Left ventricle myocardium inferior (tissue), 1 donor: Measurements from ENCODE around the gene TRPV6. TPM values are rescaled to one million over a fixed set of nuclear protein-coding genes. Genes with fewer than 3 reads are reported as not detected.

ENCODE experiments used
- DNase-seq: peaks from one replicate; pipeline ENCODE4 v3.0.0-alpha.2; 2020
- H3K27ac ChIP-seq: fragments of 200-600 bp; replicated peaks from 2 replicates; pipeline ENCODE4 v1.8.0; 2021
- H3K27me3 ChIP-seq: fragments of 200-600 bp; 2 replicates; pipeline ENCODE4 v1.8.0; 2021; ENCODE audit warnings: low read depth
- H3K36me3 ChIP-seq: fragments of 200-600 bp; 2 replicates; pipeline ENCODE4 v1.8.0; 2021
- H3K4me1 ChIP-seq: fragments of 200-600 bp; 2 replicates; pipeline ENCODE4 v1.8.0; 2021
- H3K4me3 ChIP-seq: fragments of 200-600 bp; 2 replicates; pipeline ENCODE4 v1.8.0; 2021; ENCODE audit warnings: mild to moderate bottlenecking, moderate library complexity
- H3K9me3 ChIP-seq: fragments of 200-600 bp; replicated peaks from 2 replicates; pipeline ENCODE4 v1.8.0; 2021
- CTCF ChIP-seq: fragments of 200-600 bp; IDR thresholded peaks from 2 replicates; pipeline ENCODE4 v1.8.0; 2021; ENCODE audit warnings: antibody characterized with exemption, mild to moderate bottlenecking, borderline replicate concordance
- intact Hi-C: fragments of 100-400 bp; cut with micrococcal nuclease; formaldehyde crosslinking; loops from one replicate; pipeline ENCODE4 v1.11.0; 2022
- total RNA-seq: library from RNA; stranded (reverse); fragmentation: NEBNext Ultra II Directional; extraction: Animal tissue kit (Norgen Biotek cat#: 25700); gene quantifications from one replicate; pipeline ENCODE4 v1.2.1, GENCODE V29; 2021
- donor health status: DM: no; HTN: yes; CAD: no; lungs with severe emphysema.

Gene TRPV6
- total RNA-seq, 1 donor from 2014 or later, result not detected

- Histone ChIP-seq H3K4me3 (no peak overlapping the region), H3K36me3 (no peaks in the 10 kb centered on the region), H3K4me1 (peaks cover 13% of the 10 kb centered on the region), H3K27me3 (peaks cover 54% of the 10 kb centered on the region), H3K27ac (no peak overlapping the region), H3K9me3 (no peaks in the 10 kb centered on the region)
- DNase-seq, result no peak
- intact Hi-C loops, result loop anchor here (10.0 kb wide), 1 partner anchor 145 kb away; no protein-coding TSS in a partner anchor
- no peak for TF ChIP-seq CTCF
These were observed 26.1 kb downstream of the TRPV6 start for GRCh38 chr7:142859411-142859810.

GRCh38 chr7:142857625-142858024 is 27.9 kb downstream of the TRPV6 start:
- intact Hi-C loops, result loop anchor here (10.0 kb wide), 1 partner anchor 147 kb away; no protein-coding TSS in a partner anchor
- Histone ChIP-seq H3K27me3 (peaks cover 43% of the 10 kb centered on the region), H3K9me3 (no peaks in the 10 kb centered on the region), H3K27ac (no peak overlapping the region), H3K36me3 (no peaks in the 10 kb centered on the region), H3K4me1 (peaks cover 22% of the 10 kb centered on the region), H3K4me3 (no peak overlapping the region)
- no peak for DNase-seq
- no peak for TF ChIP-seq CTCF

GRCh38 chr7:142856565-142857245 is 28.8 kb downstream of the TRPV6 start:
- H3K27me3 ChIP-seq, result peaks cover 45% of the 10 kb centered on the region
- no peak overlapping the region for H3K27ac ChIP-seq
- no peak overlapping the region for H3K4me3 ChIP-seq
- H3K4me1 ChIP-seq, result peaks cover 22% of the 10 kb centered on the region
- no peak for TF ChIP-seq CTCF
- intact Hi-C loops, result loop anchor here (10.0 kb wide), 1 partner anchor 148 kb away; no protein-coding TSS in a partner anchor
- DNase-seq, result no peak
- H3K9me3 ChIP-seq, result no peaks in the 10 kb centered on the region
- H3K36me3 ChIP-seq, result no peaks in the 10 kb centered on the region

GRCh38 chr7:142855756-142856564 is 29.6 kb downstream of the TRPV6 start:
- DNase-seq, result peak; percentile 56
- Histone ChIP-seq H3K27me3 (peaks cover 49% of the 10 kb centered on the region), H3K4me1 (peaks cover 22% of the 10 kb centered on the region), H3K4me3 (peak overlapping the region; percentile 75), H3K9me3 (no peaks in the 10 kb centered on the region), H3K36me3 (no peaks in the 10 kb centered on the region), H3K27ac (no peak overlapping the region)
- intact Hi-C loops, result loop anchor here (10.0 kb wide), 1 partner anchor 149 kb away; no protein-coding TSS in a partner anchor
- TF ChIP-seq CTCF, result no peak

GRCh38 chr7:142855114-142855743 is 30.3 kb downstream of the TRPV6 start:
- Histone ChIP-seq H3K36me3 (no peaks in the 10 kb centered on the region), H3K4me1 (peaks cover 22% of the 10 kb centered on the region), H3K27ac (no peak overlapping the region), H3K27me3 (peaks cover 52% of the 10 kb centered on the region), H3K4me3 (peak overlapping the region; percentile 75), H3K9me3 (no peaks in the 10 kb centered on the region)
- TF ChIP-seq CTCF, result no peak
- intact Hi-C loops, result loop anchor here (10.0 kb wide), 1 partner anchor 150 kb away; no protein-coding TSS in a partner anchor
- DNase-seq, result no peak
